ENCODE data around the gene SUPT3H.

DNA sequence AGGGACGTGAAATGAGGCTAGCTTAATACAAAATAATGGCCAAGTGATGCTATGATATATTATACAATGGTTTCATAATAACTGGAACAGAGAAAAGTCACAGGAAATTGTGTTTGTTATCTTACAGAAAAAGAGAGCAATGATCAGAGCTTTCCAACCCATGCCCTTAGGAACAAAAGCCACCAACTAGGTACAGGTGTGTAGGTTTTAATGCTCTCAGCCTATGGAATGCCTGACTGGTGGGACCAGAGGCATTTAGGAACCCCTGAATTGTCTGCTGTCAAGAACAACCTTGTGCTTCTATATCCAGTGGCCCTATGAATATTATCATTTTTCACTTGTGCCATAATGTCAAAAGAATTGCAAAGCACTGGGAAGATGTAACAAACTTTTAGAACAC is 182.6 kb downstream of the SUPT3H start:
- TF ChIP-seq SP1 (IDR thresholded peaks at IDR 0.05; ENCODE audit: low read depth, low read length) (no peak), EZH2 (IDR thresholded peaks at IDR 0.05; ENCODE audit: low read depth, low read length, severe bottlenecking) (no peak), KDM1A (IDR thresholded peaks at IDR 0.05; ENCODE audit: borderline replicate concordance, low read length) (no peak), PHF8 (conservative IDR thresholded peaks at IDR 0.05; ENCODE audit: low read depth, low read length) (no peak)
- TF ChIP-seq, protein P1, sequence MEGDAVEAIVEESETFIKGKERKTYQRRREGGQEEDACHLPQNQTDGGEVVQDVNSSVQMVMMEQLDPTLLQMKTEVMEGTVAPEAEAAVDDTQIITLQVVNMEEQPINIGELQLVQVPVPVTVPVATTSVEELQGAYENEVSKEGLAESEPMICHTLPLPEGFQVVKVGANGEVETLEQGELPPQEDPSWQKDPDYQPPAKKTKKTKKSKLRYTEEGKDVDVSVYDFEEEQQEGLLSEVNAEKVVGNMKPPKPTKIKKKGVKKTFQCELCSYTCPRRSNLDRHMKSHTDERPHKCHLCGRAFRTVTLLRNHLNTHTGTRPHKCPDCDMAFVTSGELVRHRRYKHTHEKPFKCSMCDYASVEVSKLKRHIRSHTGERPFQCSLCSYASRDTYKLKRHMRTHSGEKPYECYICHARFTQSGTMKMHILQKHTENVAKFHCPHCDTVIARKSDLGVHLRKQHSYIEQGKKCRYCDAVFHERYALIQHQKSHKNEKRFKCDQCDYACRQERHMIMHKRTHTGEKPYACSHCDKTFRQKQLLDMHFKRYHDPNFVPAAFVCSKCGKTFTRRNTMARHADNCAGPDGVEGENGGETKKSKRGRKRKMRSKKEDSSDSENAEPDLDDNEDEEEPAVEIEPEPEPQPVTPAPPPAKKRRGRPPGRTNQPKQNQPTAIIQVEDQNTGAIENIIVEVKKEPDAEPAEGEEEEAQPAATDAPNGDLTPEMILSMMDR (IDR thresholded peaks at IDR 0.05; ENCODE audit: control extremely low read depth in 1 of 3, insufficient read depth in 1 of 3, low read depth in 1 of 3, low read length in 3 of 3), result no peak
